Inferior parietal cortex (tissue), 1 donor: ENCODE measurements around the gene CYTH4.

Experiments used
- DNase-seq: peaks from one replicate; pipeline ENCODE4 v3.0.0-alpha.2; 2016; ENCODE audit errors: extremely low spot score

CYTH4 gene

GRCh38 chr22:37345863-37346504 lies 63.7 kb downstream of the CYTH4 start:
- no peak for DNase-seq

DNA sequence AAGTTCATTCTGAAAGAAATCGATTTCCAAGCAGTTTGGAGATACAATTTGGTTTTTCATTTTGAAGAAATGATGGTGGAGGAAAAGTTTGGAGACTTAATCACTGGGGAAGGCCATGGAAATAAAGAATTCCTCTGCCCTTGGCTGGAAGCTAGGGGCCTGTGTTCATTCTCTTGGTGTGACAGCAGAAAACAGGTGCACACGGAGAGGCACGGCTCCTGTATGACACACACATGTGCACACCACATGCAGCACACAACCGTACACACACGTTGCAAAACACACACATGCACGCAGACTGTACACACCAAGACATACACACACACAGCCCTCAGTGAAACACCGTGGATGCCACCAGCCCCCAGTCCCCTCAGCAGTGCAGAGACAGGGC lies 64.2 kb downstream of the CYTH4 start:
- DNase-seq: no peak

- DNase-seq: no peak
Measured at GRCh38 chr22:37349043-37349814, 66.9 kb downstream of the CYTH4 start.

GRCh38 chr22:37351232-37351631 lies 68.9 kb downstream of the CYTH4 start:
- DNase-seq: no peak

DNA sequence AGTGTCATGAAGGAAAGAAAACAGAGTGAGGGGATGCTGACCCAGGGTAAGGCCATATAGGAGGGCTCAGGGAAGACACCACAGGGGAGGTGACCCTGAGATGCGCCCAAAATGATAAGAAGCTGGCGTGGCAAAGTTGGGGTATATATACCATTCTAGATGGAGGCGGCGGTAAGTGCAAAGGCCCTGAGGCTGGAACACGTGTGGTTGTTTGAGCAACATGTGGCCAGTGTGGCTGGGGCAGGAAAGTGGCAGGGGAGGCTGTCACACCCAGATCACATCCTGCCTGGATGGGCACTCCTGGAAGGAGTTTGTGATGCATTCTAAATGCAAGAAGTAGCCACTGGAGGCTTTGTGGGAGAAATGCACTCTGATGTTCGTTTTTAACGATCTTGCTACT lies 70.2 kb downstream of the CYTH4 start:
- DNase-seq: no peak

DNA sequence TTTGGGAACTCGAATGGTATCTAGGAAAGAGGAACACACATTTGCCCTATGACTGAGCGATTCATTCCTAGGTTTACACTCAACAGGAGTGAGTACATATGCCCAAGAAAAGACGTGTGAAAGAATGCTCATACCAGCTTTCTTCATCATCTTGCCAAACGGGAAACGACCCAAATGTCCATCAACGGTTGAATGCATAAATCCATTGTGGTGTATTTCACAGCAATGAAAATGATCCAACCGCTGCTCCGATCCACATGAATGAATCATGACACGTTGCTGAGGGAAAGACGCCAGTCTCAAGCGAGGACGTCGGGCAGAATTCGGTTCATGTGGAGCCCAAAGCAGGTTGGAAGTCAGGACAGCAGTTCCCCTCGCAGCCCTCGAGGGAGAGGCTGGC lies 71.5 kb downstream of the CYTH4 start:
- DNase-seq: no peak

DNA sequence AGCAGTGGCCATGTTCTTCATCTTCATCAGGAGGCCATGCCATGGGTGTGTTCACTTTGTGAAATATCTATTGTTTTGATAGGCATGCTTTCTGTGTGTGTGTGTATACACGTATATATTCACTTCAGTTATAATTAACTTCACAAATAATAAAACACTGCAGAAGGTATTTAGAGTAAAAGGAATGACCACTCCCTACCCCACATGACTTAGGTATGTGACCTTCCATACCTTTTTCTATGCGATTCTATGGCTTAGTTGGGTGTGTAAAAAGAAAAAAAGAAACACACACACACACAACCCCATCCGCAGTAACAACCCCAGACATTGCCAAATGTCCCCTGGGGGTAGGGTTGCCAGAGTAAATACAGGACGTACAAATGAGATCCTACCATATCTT lies 72.0 kb downstream of the CYTH4 start:
- no peak for DNase-seq

GRCh38 chr22:37354670-37355069 lies 72.4 kb downstream of the CYTH4 start:
- no peak for DNase-seq

- DNase-seq: no peak
Measured at GRCh38 chr22:37355174-37355573, 72.9 kb downstream of the CYTH4 start.

GRCh38 chr22:37356922-37357321 lies 74.6 kb downstream of the CYTH4 start:
- DNase-seq: no peak

- no peak for DNase-seq
Measured at GRCh38 chr22:37357446-37358075, 75.3 kb downstream of the CYTH4 start.

DNA sequence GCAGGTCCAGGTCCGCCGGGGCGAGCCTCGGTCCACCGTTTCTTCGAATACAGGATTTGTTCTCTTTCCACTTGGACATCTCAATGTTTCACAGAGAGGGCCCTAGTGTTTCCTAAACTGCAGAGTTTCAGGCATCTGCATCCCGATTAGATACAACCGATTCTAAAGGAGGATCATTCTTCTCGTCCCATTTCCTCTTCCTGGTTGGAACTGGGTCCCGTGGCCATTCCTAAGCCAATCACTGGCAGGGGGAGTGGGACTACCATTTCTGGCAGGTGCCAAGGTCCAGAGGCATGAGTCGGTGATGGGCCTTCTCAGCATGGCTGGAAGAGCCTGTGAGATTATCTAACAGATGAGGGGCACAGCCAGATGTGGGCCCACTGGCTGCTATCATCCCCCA lies 76.1 kb downstream of the CYTH4 start:
- no peak for DNase-seq

DNA sequence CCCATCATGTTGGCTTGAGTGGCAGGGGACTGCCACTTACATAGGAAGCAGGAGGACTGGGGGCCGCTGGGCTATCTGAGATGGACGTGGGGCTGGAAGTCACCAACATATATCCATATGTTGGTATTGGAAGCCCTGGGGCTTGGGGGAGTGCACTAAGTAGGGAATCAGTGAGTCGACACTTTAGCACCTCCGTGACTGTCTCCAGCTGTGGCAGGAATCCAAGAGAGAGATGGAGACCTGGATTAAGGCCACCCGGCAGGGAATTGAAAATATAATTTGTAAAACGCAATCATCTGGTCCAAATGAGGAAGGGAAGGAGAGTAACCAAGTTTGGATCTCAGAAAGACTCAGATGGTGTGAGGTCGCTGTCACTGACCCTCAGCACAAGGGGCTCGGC lies 76.6 kb downstream of the CYTH4 start:
- DNase-seq: no peak

- no peak for DNase-seq
Measured at GRCh38 chr22:37362621-37363020, 80.3 kb downstream of the CYTH4 start.

DNA sequence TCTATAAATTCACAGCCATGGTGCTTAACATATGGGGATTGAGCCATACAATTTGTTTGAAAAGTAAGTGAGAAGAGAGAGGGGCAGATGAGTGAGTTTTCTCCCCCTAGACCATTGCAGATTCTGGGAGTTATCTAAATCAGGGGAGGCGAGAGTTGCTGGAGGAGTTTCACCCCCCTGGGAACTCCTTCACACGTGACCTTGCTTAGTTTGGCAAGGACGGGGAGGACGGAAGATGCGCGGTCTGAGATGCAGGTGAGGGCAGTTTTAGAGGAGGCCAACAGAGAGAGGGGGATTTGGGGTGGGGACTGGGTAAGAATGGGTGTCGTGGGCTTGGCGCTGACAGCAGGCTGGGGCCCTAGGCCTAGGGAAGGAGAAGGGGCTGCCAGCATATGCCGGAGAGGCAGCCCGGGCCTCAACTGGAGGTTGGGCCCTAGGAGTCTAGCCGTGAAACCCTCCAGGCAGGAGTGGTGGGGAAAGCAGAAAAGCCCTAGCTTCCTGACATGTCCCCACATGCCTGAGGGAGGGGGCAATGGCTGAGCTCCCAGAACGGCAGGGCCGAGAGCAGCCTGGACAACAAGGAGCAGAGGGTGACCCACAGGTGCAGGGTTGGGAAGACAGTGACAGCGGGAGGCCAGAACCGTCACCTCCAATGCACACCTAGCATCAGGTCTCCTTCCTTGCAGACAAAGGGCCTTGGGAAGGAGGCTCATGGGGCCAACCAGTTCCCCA lies 81.1 kb downstream of the CYTH4 start:
- DNase-seq: no peak
